ENCODE results near the gene USP11. TPM values are rescaled to one million over a fixed set of nuclear protein-coding genes. Genes with fewer than 3 reads are reported as not detected.

Gene USP11
- total and polyA plus RNA-seq, 2 experiments from 2014 or later = 64.2 to 65.1 TPM

GRCh38 chrX:47273011-47273730 lies 40.4 kb downstream of the USP11 start:
- no peaks in the 10 kb centered on the region for H4K20me1 ChIP-seq (replicated peaks; ENCODE audit: insufficient read depth)
- no peak overlapping the region for H3K4me2 ChIP-seq
- Mint-ChIP-seq H3K9me3 (no peaks in the 10 kb centered on the region), H3K27ac (no peak overlapping the region), H3K36me3 (ENCODE audit: low read depth) (no peaks in the 10 kb centered on the region), H3K27me3 (ENCODE audit: insufficient read depth, low read depth, poor library complexity) (peaks cover 4% of the 10 kb centered on the region), H3K4me3 (no peak overlapping the region), H3K4me1 (0 out of 3 replicates have a peak, but pooled peaks cover 2% of the 10 kb centered on the region)
- no peaks in the 10 kb centered on the region for H3K27me3 ChIP-seq (ENCODE audit: insufficient read depth)
- DNase-seq (ENCODE audit: low spot score) (no peak), ATAC-seq (no peak)
- H2AFZ ChIP-seq = no peak overlapping the region
- no peaks in the 10 kb centered on the region for H3K36me3 ChIP-seq (ENCODE audit: insufficient read depth)
- no peaks in the 10 kb centered on the region for H3F3A ChIP-seq (replicated peaks; ENCODE audit: low read depth)
- H3K27ac ChIP-seq (ENCODE audit: low read depth) = no peak overlapping the region
- H3K9me2 ChIP-seq (ENCODE audit: insufficient read depth) = no peaks in the 10 kb centered on the region
- TF ChIP-seq ETS1 (IDR thresholded peaks at IDR 0.05) (no peak), ZNF114 (CRISPR knock-in tag; IDR thresholded peaks at IDR 0.05) (no peak), ZNF331 (CRISPR knock-in tag; IDR thresholded peaks at IDR 0.05; ENCODE audit: low read depth) (no peak), EZH2phosphoT487 (IDR thresholded peaks at IDR 0.05; ENCODE audit: unreplicated experiment) (no peak), EZH2 (IDR thresholded peaks at IDR 0.05; ENCODE audit: low read depth, unreplicated experiment) (no peak), CREB1 (CRISPR knock-in tag; IDR thresholded peaks at IDR 0.05; ENCODE audit: low read depth) (no peak), STAT1 (IDR thresholded peaks at IDR 0.05; ENCODE audit: unreplicated experiment) (no peak), JUNB (IDR thresholded peaks at IDR 0.05; ENCODE audit: unreplicated experiment) (no peak), NANOG (IDR thresholded peaks at IDR 0.05; ENCODE audit: borderline replicate concordance) (no peak), POLR2AphosphoS5 (IDR thresholded peaks at IDR 0.05; ENCODE audit: low read depth) (no peak)
- TF ChIP-seq, protein P1, sequence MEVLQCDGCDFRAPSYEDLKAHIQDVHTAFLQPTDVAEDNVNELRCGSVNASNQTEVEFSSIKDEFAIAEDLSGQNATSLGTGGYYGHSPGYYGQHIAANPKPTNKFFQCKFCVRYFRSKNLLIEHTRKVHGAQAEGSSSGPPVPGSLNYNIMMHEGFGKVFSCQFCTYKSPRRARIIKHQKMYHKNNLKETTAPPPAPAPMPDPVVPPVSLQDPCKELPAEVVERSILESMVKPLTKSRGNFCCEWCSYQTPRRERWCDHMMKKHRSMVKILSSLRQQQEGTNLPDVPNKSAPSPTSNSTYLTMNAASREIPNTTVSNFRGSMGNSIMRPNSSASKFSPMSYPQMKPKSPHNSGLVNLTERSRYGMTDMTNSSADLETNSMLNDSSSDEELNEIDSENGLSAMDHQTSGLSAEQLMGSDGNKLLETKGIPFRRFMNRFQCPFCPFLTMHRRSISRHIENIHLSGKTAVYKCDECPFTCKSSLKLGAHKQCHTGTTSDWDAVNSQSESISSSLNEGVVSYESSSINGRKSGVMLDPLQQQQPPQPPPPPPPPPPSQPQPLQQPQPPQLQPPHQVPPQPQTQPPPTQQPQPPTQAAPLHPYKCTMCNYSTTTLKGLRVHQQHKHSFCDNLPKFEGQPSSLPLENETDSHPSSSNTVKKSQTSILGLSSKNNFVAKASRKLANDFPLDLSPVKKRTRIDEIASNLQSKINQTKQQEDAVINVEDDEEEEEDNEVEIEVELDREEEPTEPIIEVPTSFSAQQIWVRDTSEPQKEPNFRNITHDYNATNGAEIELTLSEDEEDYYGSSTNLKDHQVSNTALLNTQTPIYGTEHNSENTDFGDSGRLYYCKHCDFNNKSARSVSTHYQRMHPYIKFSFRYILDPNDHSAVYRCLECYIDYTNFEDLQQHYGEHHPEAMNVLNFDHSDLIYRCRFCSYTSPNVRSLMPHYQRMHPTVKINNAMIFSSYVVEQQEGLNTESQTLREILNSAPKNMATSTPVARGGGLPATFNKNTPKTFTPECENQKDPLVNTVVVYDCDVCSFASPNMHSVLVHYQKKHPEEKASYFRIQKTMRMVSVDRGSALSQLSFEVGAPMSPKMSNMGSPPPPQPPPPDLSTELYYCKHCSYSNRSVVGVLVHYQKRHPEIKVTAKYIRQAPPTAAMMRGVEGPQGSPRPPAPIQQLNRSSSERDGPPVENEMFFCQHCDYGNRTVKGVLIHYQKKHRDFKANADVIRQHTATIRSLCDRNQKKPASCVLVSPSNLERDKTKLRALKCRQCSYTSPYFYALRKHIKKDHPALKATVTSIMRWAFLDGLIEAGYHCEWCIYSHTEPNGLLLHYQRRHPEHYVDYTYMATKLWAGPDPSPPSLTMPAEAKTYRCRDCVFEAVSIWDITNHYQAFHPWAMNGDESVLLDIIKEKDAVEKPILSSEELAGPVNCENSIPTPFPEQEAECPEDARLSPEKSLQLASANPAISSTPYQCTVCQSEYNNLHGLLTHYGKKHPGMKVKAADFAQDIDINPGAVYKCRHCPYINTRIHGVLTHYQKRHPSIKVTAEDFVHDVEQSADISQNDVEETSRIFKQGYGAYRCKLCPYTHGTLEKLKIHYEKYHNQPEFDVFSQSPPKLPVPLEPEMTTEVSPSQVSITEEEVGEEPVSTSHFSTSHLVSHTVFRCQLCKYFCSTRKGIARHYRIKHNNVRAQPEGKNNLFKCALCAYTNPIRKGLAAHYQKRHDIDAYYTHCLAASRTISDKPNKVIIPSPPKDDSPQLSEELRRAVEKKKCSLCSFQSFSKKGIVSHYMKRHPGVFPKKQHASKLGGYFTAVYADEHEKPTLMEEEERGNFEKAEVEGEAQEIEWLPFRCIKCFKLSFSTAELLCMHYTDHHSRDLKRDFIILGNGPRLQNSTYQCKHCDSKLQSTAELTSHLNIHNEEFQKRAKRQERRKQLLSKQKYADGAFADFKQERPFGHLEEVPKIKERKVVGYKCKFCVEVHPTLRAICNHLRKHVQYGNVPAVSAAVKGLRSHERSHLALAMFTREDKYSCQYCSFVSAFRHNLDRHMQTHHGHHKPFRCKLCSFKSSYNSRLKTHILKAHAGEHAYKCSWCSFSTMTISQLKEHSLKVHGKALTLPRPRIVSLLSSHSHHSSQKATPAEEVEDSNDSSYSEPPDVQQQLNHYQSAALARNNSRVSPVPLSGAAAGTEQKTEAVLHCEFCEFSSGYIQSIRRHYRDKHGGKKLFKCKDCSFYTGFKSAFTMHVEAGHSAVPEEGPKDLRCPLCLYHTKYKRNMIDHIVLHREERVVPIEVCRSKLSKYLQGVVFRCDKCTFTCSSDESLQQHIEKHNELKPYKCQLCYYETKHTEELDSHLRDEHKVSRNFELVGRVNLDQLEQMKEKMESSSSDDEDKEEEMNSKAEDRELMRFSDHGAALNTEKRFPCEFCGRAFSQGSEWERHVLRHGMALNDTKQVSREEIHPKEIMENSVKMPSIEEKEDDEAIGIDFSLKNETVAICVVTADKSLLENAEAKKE (CRISPR knock-in tag; IDR thresholded peaks at IDR 0.05) = no peak
- TF ChIP-seq, protein P2, sequence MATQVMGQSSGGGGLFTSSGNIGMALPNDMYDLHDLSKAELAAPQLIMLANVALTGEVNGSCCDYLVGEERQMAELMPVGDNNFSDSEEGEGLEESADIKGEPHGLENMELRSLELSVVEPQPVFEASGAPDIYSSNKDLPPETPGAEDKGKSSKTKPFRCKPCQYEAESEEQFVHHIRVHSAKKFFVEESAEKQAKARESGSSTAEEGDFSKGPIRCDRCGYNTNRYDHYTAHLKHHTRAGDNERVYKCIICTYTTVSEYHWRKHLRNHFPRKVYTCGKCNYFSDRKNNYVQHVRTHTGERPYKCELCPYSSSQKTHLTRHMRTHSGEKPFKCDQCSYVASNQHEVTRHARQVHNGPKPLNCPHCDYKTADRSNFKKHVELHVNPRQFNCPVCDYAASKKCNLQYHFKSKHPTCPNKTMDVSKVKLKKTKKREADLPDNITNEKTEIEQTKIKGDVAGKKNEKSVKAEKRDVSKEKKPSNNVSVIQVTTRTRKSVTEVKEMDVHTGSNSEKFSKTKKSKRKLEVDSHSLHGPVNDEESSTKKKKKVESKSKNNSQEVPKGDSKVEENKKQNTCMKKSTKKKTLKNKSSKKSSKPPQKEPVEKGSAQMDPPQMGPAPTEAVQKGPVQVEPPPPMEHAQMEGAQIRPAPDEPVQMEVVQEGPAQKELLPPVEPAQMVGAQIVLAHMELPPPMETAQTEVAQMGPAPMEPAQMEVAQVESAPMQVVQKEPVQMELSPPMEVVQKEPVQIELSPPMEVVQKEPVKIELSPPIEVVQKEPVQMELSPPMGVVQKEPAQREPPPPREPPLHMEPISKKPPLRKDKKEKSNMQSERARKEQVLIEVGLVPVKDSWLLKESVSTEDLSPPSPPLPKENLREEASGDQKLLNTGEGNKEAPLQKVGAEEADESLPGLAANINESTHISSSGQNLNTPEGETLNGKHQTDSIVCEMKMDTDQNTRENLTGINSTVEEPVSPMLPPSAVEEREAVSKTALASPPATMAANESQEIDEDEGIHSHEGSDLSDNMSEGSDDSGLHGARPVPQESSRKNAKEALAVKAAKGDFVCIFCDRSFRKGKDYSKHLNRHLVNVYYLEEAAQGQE (IDR thresholded peaks at IDR 0.05; ENCODE audit: unreplicated experiment) = no peak
- TF ChIP-seq, protein P3, sequence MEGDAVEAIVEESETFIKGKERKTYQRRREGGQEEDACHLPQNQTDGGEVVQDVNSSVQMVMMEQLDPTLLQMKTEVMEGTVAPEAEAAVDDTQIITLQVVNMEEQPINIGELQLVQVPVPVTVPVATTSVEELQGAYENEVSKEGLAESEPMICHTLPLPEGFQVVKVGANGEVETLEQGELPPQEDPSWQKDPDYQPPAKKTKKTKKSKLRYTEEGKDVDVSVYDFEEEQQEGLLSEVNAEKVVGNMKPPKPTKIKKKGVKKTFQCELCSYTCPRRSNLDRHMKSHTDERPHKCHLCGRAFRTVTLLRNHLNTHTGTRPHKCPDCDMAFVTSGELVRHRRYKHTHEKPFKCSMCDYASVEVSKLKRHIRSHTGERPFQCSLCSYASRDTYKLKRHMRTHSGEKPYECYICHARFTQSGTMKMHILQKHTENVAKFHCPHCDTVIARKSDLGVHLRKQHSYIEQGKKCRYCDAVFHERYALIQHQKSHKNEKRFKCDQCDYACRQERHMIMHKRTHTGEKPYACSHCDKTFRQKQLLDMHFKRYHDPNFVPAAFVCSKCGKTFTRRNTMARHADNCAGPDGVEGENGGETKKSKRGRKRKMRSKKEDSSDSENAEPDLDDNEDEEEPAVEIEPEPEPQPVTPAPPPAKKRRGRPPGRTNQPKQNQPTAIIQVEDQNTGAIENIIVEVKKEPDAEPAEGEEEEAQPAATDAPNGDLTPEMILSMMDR (conservative IDR thresholded peaks at IDR 0.05; ENCODE audit: low read depth in 2 of 2) = no peak
- H3K79me2 ChIP-seq (replicated peaks; ENCODE audit: insufficient read depth) = no peaks in the 10 kb centered on the region
- no peaks in the 10 kb centered on the region for H3K4me1 ChIP-seq (ENCODE audit: insufficient read depth)
- H3K4me3 ChIP-seq = no peak overlapping the region
